K562 (cell line): ENCODE measurements around the gene SLC35A4. TPM values are rescaled to one million over a fixed set of nuclear protein-coding genes. Genes with fewer than 3 reads are reported as not detected.
A peak's percentile ranks its signal among the peaks of the same experiment; 100 is the strongest.

Experiments used
- ATF1 ChIP-seq, 2 experiments: fragments of 450-650 bp in 1 of 2; IDR thresholded peaks; 2 replicates each; pipeline ENCODE4 v1.6.1; 2016; ENCODE audit warnings: missing compliant biosample characterization in 1 of 2, missing genetic modification characterization in 1 of 2
- CREM ChIP-seq: IDR thresholded peaks from 2 replicates; pipeline ENCODE4 v1.6.1; 2014; ENCODE audit warnings: antibody characterized with exemption, low read depth
- CTBP1 ChIP-seq: fragments of 450-650 bp; IDR thresholded peaks from 2 replicates; pipeline ENCODE4 v1.6.1; 2016; ENCODE audit warnings: borderline replicate concordance
- DEAF1 ChIP-seq: fragments of 450-650 bp; formaldehyde crosslinking; IDR thresholded peaks from 2 replicates; pipeline ENCODE4 v1.4.0; 2020; ENCODE audit warnings: mild to moderate bottlenecking, moderate library complexity
- EP400 ChIP-seq: fragments of 450-650 bp; IDR thresholded peaks from 2 replicates; pipeline ENCODE4 v1.6.1; 2017; ENCODE audit warnings: antibody characterized with exemption, mild to moderate bottlenecking, moderate library complexity
- HNRNPLL ChIP-seq: fragments of 200-400 bp; formaldehyde crosslinking; IDR thresholded peaks from 2 replicates; pipeline ENCODE4 v1.6.1; 2017; ENCODE audit warnings: low read length, low read depth, mild to moderate bottlenecking; ENCODE audit not compliant: poor library complexity, severe bottlenecking
- MEIS2 ChIP-seq: fragments of 450-650 bp; IDR thresholded peaks from 2 replicates; pipeline ENCODE4 v1.6.1; 2014; ENCODE audit warnings: mild to moderate bottlenecking; ENCODE audit not compliant: partially characterized antibody
- NRF1 ChIP-seq, 2 experiments: fragments of 450-650 bp; IDR thresholded peaks in 1 of 2; conservative IDR thresholded peaks in 1 of 2; 2 replicates each; pipeline ENCODE4 v1.6.1; 2014; ENCODE audit warnings: mild to moderate bottlenecking in 2 of 2
- PCBP2 ChIP-seq: fragments of 200-400 bp; formaldehyde crosslinking; IDR thresholded peaks from 2 replicates; pipeline ENCODE4 v1.6.1; 2018; ENCODE audit warnings: low read length, low read depth, mild to moderate bottlenecking, moderate library complexity; ENCODE audit not compliant: poor library complexity, severe bottlenecking
- POLR2AphosphoS2 ChIP-seq: IDR thresholded peaks from 2 replicates; pipeline ENCODE4 v1.6.1; 2012; ENCODE audit warnings: low read length, improper control_type of control experiment
- POLR2AphosphoS5 ChIP-seq: IDR thresholded peaks from 2 replicates; pipeline ENCODE4 v1.6.1; 2011; ENCODE audit warnings: mild to moderate bottlenecking, low read depth, low read length, moderate library complexity; ENCODE audit not compliant: control insufficient read depth, insufficient read depth
- POLR2G ChIP-seq: fragments of 200-400 bp; formaldehyde crosslinking; IDR thresholded peaks from 2 replicates; pipeline ENCODE4 v1.6.1; 2017; ENCODE audit warnings: low read depth, mild to moderate bottlenecking, antibody characterized with exemption, low read length, moderate library complexity
- POLR2H ChIP-seq: IDR thresholded peaks from 2 replicates; pipeline ENCODE4 v1.6.1; 2016; ENCODE audit warnings: missing genetic modification characterization, low read depth, mild to moderate bottlenecking, control low read depth, missing compliant biosample characterization, moderate library complexity
- PTBP1 ChIP-seq: fragments of 200-400 bp; formaldehyde crosslinking; IDR thresholded peaks from 2 replicates; pipeline ENCODE4 v1.6.1; 2017; ENCODE audit warnings: low read depth, low read length
- SAP30 ChIP-seq: fragments of 200-600 bp; sonication (generic); IDR thresholded peaks from 2 replicates; pipeline ENCODE4 v1.6.1; 2012; ENCODE audit warnings: borderline replicate concordance, low read depth, mild to moderate bottlenecking, moderate library complexity, low read length, control low read depth, inconsistent platforms; ENCODE audit not compliant: insufficient read depth, poor library complexity, severe bottlenecking
- STAT5A ChIP-seq: IDR thresholded peaks from 2 replicates; pipeline ENCODE4 v1.6.1; 2012; ENCODE audit warnings: low read length, inconsistent platforms, borderline replicate concordance
- TEAD2 ChIP-seq: fragments of 450-650 bp; IDR thresholded peaks from 2 replicates; pipeline ENCODE4 v1.6.1; 2016; ENCODE audit warnings: missing genetic modification characterization, control low read depth, missing compliant biosample characterization
- ZNF395 ChIP-seq: fragments of 200-800 bp; sonication (Bioruptor generic); IDR thresholded peaks from 2 replicates; pipeline ENCODE4 v1.6.1; 2017; ENCODE audit warnings: missing genetic modification characterization, missing compliant biosample characterization
- polyA plus RNA-seq, 8 experiments: library from polyadenylated mRNA; depleted of rRNA in 4 of 8; stranded (reverse) in 5 of 8; unstranded in 3 of 8; fragments of >200 nt; fragmentation: Nextera tagmentation in 2 of 8; fragmentation: Illumina TruSeq in 1 of 8; extraction: Ambion mirVana in 2 of 8; extraction: Trizol in 1 of 8; gene quantifications; 2 replicates each; pipeline versions ENCODE4 v1.2.1 to v1.2.3, GENCODE V29; 2011 to 2014; ENCODE audit warnings: inconsistent platforms in 1 of 8, missing spikeins in 1 of 8
- total RNA-seq, 7 experiments: library from RNA; depleted of rRNA in 6 of 7; stranded (reverse); fragments of >200 nt in 6 of 7; fragmentation: Illumina TruSeq in 2 of 7; extraction: Trizol in 2 of 7; gene quantifications; 2 replicates each; pipeline versions ENCODE4 v1.2.1 to v1.2.3, GENCODE V29; 2011 to 2021; ENCODE audit warnings: low replicate concordance in 1 of 7
- TF ChIP-seq, protein P1 (sequence below): sonication (generic); formaldehyde crosslinking; IDR thresholded peaks from 2 replicates; pipeline ENCODE4 v1.8.1; 2023; ENCODE audit warnings: missing genetic modification reagents, mild to moderate bottlenecking, borderline replicate concordance

Gene SLC35A4
- total and polyA plus RNA-seq, 9 of the 15 experiments (the other 6 are each of a cell fraction or from before 2014, with no cell fraction given): 21.8 to 171 (median 42.5) TPM

DNA sequence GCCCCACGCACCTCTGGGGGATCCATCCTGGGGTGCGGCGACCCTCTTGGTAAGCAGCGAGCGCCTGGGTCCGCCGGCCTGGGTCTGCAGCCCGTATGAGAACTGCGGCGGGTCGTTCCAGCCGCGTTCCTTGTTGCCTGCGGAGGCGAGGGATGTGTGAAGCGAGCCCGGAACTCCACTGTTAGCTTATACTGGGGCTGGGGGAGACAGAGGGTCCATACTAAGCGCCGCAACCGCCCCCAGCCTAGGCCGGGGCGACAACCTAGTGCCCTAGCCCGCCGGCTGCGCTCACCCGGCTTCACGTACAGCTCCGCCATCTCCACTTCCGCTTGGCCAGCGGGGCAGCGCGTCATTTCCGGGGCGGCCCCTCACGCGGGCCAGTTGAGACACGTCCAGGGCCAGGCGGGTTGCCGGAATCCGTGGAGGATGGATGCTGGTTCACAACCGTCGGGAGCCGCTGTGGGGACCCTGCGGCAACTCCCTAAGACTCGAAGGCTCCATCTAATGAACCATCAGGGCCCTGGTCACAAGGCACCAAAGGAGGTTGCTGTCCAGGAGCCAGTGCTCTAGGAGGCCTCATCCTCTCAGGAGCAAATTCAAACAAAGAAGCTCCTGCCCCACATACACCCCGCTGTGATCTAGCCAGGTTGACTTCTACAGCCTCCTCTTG lies 7.4 kb upstream of the SLC35A4 start, which contains the start of gene SRA1 (continued):
- TF ChIP-seq POLR2H (tag): peak; percentile 88
- 0 out of 2 replicates have a peak, but pooled peaks have one; percentile 39 for TF ChIP-seq PTBP1
- no peak for TF ChIP-seq MEIS2
- peak in 1 of 2 experiments; percentile 44; a peak in 1 of 4 replicates for TF ChIP-seq NRF1 (conservative IDR thresholded peaks at IDR 0.05 in 1 of 2, IDR thresholded peaks at IDR 0.05 in 1 of 2)
- TF ChIP-seq CREM: peak; percentile 97
- TF ChIP-seq HNRNPLL: peak; percentile 63
- TF ChIP-seq STAT5A: peak; percentile 37; the same call in 1 of the 2 replicates
- no peak for TF ChIP-seq TEAD2
- peak; percentile 90 for TF ChIP-seq EP400
- 0 out of 2 replicates have a peak, but pooled peaks have one; percentile 4 for TF ChIP-seq DEAF1
- peak; percentile 90 for TF ChIP-seq POLR2AphosphoS5
- no peak for TF ChIP-seq PCBP2
- peak; percentile 81 for TF ChIP-seq CTBP1
- TF ChIP-seq POLR2G: peak; percentile 99
- TF ChIP-seq POLR2AphosphoS2: peak; percentile 98
- peak; percentile 42; the same call in 1 of the 2 replicates for TF ChIP-seq ATF1 (CRISPR knock-in tag; IDR thresholded peaks at IDR 0.05)
- TF ChIP-seq ATF1 (tag; IDR thresholded peaks at IDR 0.05): peak; percentile 95
- TF ChIP-seq, protein P1, sequence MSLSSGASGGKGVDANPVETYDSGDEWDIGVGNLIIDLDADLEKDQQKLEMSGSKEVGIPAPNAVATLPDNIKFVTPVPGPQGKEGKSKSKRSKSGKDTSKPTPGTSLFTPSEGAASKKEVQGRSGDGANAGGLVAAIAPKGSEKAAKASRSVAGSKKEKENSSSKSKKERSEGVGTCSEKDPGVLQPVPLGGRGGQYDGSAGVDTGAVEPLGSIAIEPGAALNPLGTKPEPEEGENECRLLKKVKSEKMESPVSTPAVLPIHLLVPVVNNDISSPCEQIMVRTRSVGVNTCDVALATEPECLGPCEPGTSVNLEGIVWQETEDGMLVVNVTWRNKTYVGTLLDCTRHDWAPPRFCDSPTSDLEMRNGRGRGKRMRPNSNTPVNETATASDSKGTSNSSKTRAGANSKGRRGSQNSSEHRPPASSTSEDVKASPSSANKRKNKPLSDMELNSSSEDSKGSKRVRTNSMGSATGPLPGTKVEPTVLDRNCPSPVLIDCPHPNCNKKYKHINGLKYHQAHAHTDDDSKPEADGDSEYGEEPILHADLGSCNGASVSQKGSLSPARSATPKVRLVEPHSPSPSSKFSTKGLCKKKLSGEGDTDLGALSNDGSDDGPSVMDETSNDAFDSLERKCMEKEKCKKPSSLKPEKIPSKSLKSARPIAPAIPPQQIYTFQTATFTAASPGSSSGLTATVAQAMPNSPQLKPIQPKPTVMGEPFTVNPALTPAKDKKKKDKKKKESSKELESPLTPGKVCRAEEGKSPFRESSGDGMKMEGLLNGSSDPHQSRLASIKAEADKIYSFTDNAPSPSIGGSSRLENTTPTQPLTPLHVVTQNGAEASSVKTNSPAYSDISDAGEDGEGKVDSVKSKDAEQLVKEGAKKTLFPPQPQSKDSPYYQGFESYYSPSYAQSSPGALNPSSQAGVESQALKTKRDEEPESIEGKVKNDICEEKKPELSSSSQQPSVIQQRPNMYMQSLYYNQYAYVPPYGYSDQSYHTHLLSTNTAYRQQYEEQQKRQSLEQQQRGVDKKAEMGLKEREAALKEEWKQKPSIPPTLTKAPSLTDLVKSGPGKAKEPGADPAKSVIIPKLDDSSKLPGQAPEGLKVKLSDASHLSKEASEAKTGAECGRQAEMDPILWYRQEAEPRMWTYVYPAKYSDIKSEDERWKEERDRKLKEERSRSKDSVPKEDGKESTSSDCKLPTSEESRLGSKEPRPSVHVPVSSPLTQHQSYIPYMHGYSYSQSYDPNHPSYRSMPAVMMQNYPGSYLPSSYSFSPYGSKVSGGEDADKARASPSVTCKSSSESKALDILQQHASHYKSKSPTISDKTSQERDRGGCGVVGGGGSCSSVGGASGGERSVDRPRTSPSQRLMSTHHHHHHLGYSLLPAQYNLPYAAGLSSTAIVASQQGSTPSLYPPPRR (CRISPR knock-in tag): no peak
- TF ChIP-seq SAP30: peak; percentile 92
- peak; percentile 89 for TF ChIP-seq ZNF395 (CRISPR knock-in tag)
